ENCODE measurements around the gene MRPL48. TPM values are rescaled to one million over a fixed set of nuclear protein-coding genes. Genes with fewer than 3 reads are reported as not detected.

Gene MRPL48
- total and polyA plus RNA-seq, 2 of the 8 experiments (the other 6 are each of a cell fraction or from before 2014, with no cell fraction given) = 34.9 to 59.9 TPM

DNA sequence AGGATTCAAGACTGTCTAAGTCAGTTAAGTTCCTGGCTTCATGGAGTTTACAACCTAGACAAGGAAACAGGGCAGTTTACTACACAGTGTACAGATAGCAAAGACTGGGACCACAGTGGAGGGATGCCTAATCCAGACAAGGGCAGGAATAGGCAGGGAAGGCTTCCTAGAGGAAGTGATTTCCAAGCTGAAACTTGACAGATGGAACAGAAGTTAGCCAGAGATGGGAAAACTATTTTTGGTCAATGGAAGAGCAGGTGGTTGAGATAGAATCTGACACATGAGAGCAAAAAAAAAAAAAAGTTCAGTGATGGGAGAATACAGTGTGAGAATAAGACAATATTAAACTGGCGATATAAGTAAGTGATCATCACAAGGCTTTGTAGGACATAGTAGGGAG, 87.7 kb downstream of the MRPL48 start:
- DNase-seq (ENCODE audit: low read depth in 1 of 2, low spot score in 2 of 2) (no peak), FAIRE-seq (no peak)
- H4K91ac ChIP-seq (replicated peaks; ENCODE audit: insufficient read length, low read length) = no peak overlapping the region
- no peak overlapping the region for H3K14ac ChIP-seq (ENCODE audit: insufficient read length)
- H2BK20ac ChIP-seq (ENCODE audit: low read length) = no peak overlapping the region
- POLR2A ChIA-PET (ENCODE audit: partially characterized antibody) = interaction anchor here (0.7 to 7.8 kb wide), 4 partner anchors 9 to 91 kb away, joined by 3 to 55 read pairs (median 4); no protein-coding TSS in a partner anchor
- H3K4me1 ChIP-seq (replicated peaks in 1 of 4; ENCODE audit: control insufficient read depth in 3 of 4, insufficient read depth in 4 of 4, low read length in 3 of 4) = peaks cover 4 to 12% (median 7%) of the 10 kb centered on the region in 4 experiments; a peak in 6 of 7 replicates
- peak overlapping the region; percentile 57 to 100 (median 89) for H3K4me3 ChIP-seq (ENCODE audit: extremely low read depth in 1 of 4, insufficient read depth in 2 of 4, low read depth in 3 of 4, low read length in 4 of 4)
- no peak overlapping the region for H2BK5ac ChIP-seq (ENCODE audit: low read depth, low read length)
- H3K9ac ChIP-seq (replicated peaks in 1 of 4; ENCODE audit: extremely low read depth in 1 of 4, low read depth in 3 of 4, low read length in 3 of 4) = peak overlapping the region; percentile 55 to 97 (median 91); a peak in 5 of 7 replicates
- H4K5ac ChIP-seq (ENCODE audit: insufficient read length, low read depth, low read length) = no peak overlapping the region
- H3K79me1 ChIP-seq (ENCODE audit: low read depth, low read length) = peaks cover 15% of the 10 kb centered on the region
- H2BK12ac ChIP-seq (ENCODE audit: low read depth, low read length) = no peak overlapping the region
- H2BK15ac ChIP-seq (ENCODE audit: low read length) = no peak overlapping the region
- peaks cover 14 to 53% (median 29%) of the 10 kb centered on the region in 4 experiments for H3K36me3 ChIP-seq (ENCODE audit: control insufficient read depth in 2 of 4, insufficient read depth in 4 of 4, low read length in 3 of 4)
- no peak overlapping the region for H3K4ac ChIP-seq (replicated peaks; ENCODE audit: insufficient read length, low read depth, low read length)
- no peak overlapping the region for H4K8ac ChIP-seq (ENCODE audit: extremely low read depth, insufficient read depth, low read length)
- no peak overlapping the region for H3K18ac ChIP-seq (ENCODE audit: extremely low read depth, low read length)
- H3K9me3 ChIP-seq (ENCODE audit: insufficient read depth in 2 of 2, low read depth in 1 of 2, low read length in 1 of 2) = no peaks in the 10 kb centered on the region
- peaks cover 10% of the 10 kb centered on the region; the same call in 1 of the 2 replicates for H3K23me2 ChIP-seq (ENCODE audit: low read depth, low read length)
- H4K20me1 ChIP-seq (replicated peaks in 1 of 2; ENCODE audit: control insufficient read depth in 1 of 2, insufficient read depth in 2 of 2, low read length in 2 of 2) = peaks cover 5 to 6% of the 10 kb centered on the region in 2 experiments
- H3K79me2 ChIP-seq (ENCODE audit: control insufficient read depth in 1 of 2, insufficient read depth in 2 of 2, low read length in 2 of 2) = peaks cover 6 to 40% of the 10 kb centered on the region in 2 experiments; a peak in 3 of 4 replicates
- peak overlapping the region; percentile 89; the same call in 1 of the 2 replicates for H3K27ac ChIP-seq (ENCODE audit: low read depth, low read length)
- no peak overlapping the region for H2BK120ac ChIP-seq (replicated peaks; ENCODE audit: low read depth, low read length)
- 83% methylated on average over 1 of the region's 1 CpG; no CpG with 5 or more reads in 1 of the 2 experiments for WGBS, 2 experiments (ENCODE audit: extremely low coverage in 1 of 2, insufficient coverage in 1 of 2, insufficient read length in 1 of 2, insufficient replicate concordance in 2 of 2, low coverage in 1 of 2, low lambda C conversion rate in 2 of 2, missing lambda C conversion rate in 1 of 2)
- no peak overlapping the region for H2AK5ac ChIP-seq (ENCODE audit: low read depth, low read length)
- no peaks in the 10 kb centered on the region for H3K27me3 ChIP-seq (replicated peaks in 1 of 4; ENCODE audit: control insufficient read depth in 3 of 4, extremely low read depth in 1 of 4, insufficient read depth in 3 of 4, low read length in 3 of 4)
- CTCF ChIA-PET (ENCODE audit: partially characterized antibody) = no interaction called here
- no peak overlapping the region for H2AFZ ChIP-seq (ENCODE audit: low read length)
- H3K56ac ChIP-seq (replicated peaks; ENCODE audit: insufficient read length, low read depth, low read length) = no peak overlapping the region
- H3K4me2 ChIP-seq (ENCODE audit: insufficient read depth in 1 of 2, low read depth in 2 of 2, low read length in 2 of 2) = peak overlapping the region; percentile 88 to 89
- no peak overlapping the region for H3K23ac ChIP-seq (ENCODE audit: insufficient read length)
- TF ChIP-seq POLR2A (IDR thresholded peaks at IDR 0.05; ENCODE audit: control extremely low read depth in 1 of 2, low read depth in 2 of 2, low read length in 2 of 2) = no peak
- no peak for TF ChIP-seq ZNF274 (IDR thresholded peaks at IDR 0.05; ENCODE audit: borderline replicate concordance, extremely low read depth, low read length)
- TF ChIP-seq MAX (IDR thresholded peaks at IDR 0.05) = no peak
- TF ChIP-seq ATF3 (IDR thresholded peaks at IDR 0.05; ENCODE audit: insufficient read depth, low read depth, low read length) = no peak
- TF ChIP-seq RXRA (IDR thresholded peaks at IDR 0.05; ENCODE audit: insufficient read depth, low read depth, low read length) = no peak
- no peak for TF ChIP-seq JUN (IDR thresholded peaks at IDR 0.05; ENCODE audit: low read depth, low read length)
- TF ChIP-seq KDM1A (IDR thresholded peaks at IDR 0.05; ENCODE audit: borderline replicate concordance, low read length) = no peak
- no peak for TF ChIP-seq BCL11A (IDR thresholded peaks at IDR 0.05; ENCODE audit: low read depth in 2 of 2, low read length in 2 of 2)
- TF ChIP-seq SIRT6 (IDR thresholded peaks at IDR 0.05; ENCODE audit: low read length) = no peak
- TF ChIP-seq FOSL1 (IDR thresholded peaks at IDR 0.05; ENCODE audit: insufficient read depth, low read depth, low read length) = no peak
- TF ChIP-seq RNF2 (IDR thresholded peaks at IDR 0.05; ENCODE audit: borderline replicate concordance, low read depth, low read length, missing control alignments, poor library complexity, severe bottlenecking) = no peak
- no peak for TF ChIP-seq SAP30 (IDR thresholded peaks at IDR 0.05; ENCODE audit: insufficient read depth, insufficient replicate concordance, low read length)
